Activated CD4-positive, alpha-beta T cell treated with anti-CD3 and anti-CD28 coated beads for 24 hours (primary cell): ENCODE data around the gene ZNF578.
"Not testable (repeated sequence)": the region's sequence is repeated elsewhere in the genome, so short reads cannot be mapped to it uniquely, and the experiment has no call there.

Experiments
- DNase-seq, 2 donors: peaks; one replicate each; pipeline ENCODE4 v3.0.0-alpha.2; 2020; ENCODE audit warnings: low read depth in 2 of 2

The ZNF578 gene

DNA sequence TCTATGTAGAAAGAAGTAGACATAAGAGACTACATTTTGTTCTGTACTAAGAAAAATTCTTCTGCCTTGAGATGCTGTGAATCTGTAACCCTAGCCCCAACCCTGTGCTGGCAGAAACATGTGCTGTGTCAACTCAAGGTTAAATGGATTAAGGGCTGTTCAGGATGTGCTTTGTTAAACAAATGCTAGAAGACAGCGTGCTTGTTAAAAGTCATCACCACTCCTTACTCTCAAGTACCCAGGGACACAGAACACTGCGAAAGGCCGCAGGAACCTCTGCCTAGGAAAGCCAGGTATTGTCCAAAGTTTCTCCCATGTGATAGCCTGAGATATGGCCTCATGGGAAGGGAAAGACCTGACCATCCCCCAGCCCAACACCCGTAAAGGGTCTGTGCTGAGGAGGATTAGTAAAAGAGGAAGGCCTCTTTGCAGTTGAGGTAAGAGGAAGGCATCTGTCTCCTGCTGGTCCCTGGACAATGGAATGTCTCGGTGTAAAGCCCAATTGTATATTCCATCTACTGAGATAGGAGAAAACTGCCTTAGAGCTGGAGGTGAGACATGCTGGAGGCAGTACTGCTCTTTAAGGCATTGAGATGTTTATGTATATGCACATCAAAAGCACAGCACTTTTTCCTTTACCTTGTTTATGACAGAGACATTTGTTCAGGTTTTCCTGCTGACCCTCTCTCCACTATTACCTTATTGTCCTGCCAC is 105.5 kb downstream of the ZNF578 start:
- not testable (repeated sequence) for DNase-seq

DNA sequence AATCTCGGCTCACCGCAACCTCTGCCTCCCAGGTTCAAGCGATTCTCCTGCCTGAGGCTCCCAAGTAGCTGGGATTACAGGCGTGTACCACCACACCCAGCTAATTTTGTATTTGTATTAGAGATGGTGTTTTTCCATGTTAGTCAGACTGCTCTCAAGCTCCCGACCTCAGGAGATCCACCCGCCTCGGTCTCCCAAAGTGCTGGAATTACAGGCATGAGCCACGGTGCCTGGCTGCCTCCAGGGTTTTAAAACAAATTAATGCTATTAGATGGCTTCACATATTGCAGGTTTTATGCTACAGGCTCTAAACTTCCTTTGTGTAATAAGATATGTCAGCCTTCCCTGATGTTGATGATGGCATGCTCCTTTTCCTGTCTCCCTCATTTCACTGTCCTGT is 108.3 kb downstream of the ZNF578 start:
- DNase-seq = not testable (repeated sequence)
